Activated T-cell treated with anti-CD3 and anti-CD28 coated beads for 4 hours (primary cell): Measurements from ENCODE around the gene VIPR2.
"Not testable (repeated sequence)": the region's sequence is repeated elsewhere in the genome, so short reads cannot be mapped to it uniquely, and the experiment has no call there.

Experiments used
- DNase-seq: peaks from one replicate; pipeline ENCODE4 v3.0.0-alpha.2; 2020

Gene VIPR2

GRCh38 chr7:159088016-159088865, 56.4 kb downstream of the VIPR2 start:
- no peak for DNase-seq

- DNase-seq: no peak
These were observed 58.3 kb downstream of the VIPR2 start for GRCh38 chr7:159086301-159086925.

GRCh38 chr7:159084069-159084801, 60.4 kb downstream of the VIPR2 start:
- DNase-seq: no peak

- DNase-seq: no peak
These were observed 61.0 kb downstream of the VIPR2 start for GRCh38 chr7:159083698-159084068.

GRCh38 chr7:159083001-159083697, 61.5 kb downstream of the VIPR2 start:
- DNase-seq: no peak

- not testable (repeated sequence) for DNase-seq
These were observed 62.6 kb downstream of the VIPR2 start for GRCh38 chr7:159082075-159082474.

- DNase-seq: no peak
These were observed 65.8 kb downstream of the VIPR2 start for GRCh38 chr7:159078911-159079270.

- no peak for DNase-seq
These were observed 66.3 kb downstream of the VIPR2 start for GRCh38 chr7:159078193-159078910.

- no peak for DNase-seq
These were observed 68.3 kb downstream of the VIPR2 start for GRCh38 chr7:159076333-159076732.

- no peak for DNase-seq
These were observed 69.0 kb downstream of the VIPR2 start for GRCh38 chr7:159075563-159076238.

- DNase-seq: no peak
These were observed 73.4 kb downstream of the VIPR2 start for GRCh38 chr7:159071260-159071659.

GRCh38 chr7:159070431-159071148, 74.1 kb downstream of the VIPR2 start:
- DNase-seq: no peak

- DNase-seq: no peak
These were observed 75.7 kb downstream of the VIPR2 start for GRCh38 chr7:159068893-159069448.

GRCh38 chr7:159068488-159068811, 76.2 kb downstream of the VIPR2 start:
- DNase-seq: no peak

- no peak for DNase-seq
These were observed 76.8 kb downstream of the VIPR2 start for GRCh38 chr7:159067576-159068487.

GRCh38 chr7:159066816-159067575, 77.7 kb downstream of the VIPR2 start:
- DNase-seq: no peak

- DNase-seq: no peak
These were observed 78.7 kb downstream of the VIPR2 start for GRCh38 chr7:159065852-159066480.

GRCh38 chr7:159064816-159065510, 79.7 kb downstream of the VIPR2 start:
- no peak for DNase-seq
